Measurements from ENCODE around the gene SLC22A6. TPM values are rescaled to one million over a fixed set of nuclear protein-coding genes. Genes with fewer than 3 reads are reported as not detected.
A peak's percentile ranks its signal among the peaks of the same experiment; 100 is the strongest.

SLC22A6 gene, protein sequence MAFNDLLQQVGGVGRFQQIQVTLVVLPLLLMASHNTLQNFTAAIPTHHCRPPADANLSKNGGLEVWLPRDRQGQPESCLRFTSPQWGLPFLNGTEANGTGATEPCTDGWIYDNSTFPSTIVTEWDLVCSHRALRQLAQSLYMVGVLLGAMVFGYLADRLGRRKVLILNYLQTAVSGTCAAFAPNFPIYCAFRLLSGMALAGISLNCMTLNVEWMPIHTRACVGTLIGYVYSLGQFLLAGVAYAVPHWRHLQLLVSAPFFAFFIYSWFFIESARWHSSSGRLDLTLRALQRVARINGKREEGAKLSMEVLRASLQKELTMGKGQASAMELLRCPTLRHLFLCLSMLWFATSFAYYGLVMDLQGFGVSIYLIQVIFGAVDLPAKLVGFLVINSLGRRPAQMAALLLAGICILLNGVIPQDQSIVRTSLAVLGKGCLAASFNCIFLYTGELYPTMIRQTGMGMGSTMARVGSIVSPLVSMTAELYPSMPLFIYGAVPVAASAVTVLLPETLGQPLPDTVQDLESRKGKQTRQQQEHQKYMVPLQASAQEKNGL
- total RNA-seq (2022) = not detected in 2 replicates
- Bru-seq, nascent RNA = not detected
- BruChase-seq, experiment 1, labeled RNA remaining after a 6-hour chase = not detected
- BruChase-seq, experiment 2, labeled RNA remaining after a 2-hour chase = not detected
- long read RNA-seq = 0 reads

DNA sequence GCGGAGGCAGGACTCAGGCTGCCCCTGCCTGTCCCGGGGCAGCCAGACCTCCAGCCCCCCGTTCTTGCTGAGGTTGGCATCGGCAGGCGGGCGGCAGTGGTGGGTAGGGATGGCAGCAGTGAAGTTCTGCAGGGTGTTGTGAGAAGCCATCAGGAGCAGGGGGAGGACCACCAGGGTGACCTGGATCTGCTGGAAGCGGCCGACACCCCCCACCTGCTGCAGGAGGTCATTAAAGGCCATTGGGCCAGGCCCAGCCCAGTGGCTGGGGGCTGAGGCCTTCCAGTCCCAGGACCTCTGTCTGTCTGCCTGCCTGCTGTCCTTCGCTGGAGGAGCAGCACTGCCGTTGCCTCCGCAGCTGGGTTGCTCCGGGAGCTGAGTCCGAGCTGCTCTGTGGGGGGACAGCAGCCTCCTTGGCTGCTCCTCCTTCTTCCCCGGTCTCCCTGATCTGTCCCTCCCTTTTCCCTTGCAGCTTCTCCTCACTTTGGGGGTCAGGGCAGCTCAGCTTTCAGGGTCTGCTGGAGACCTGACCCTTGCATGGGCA is at the start of gene SLC22A6:
SLC22A6 (minus strand) TSS at position 517 of the 541 bp plus-strand sequence; CDS start at position 240, 277 bp downstream.
- no TSS peak for BruUV-seq (replicated peaks)
- CTCF ChIA-PET = interaction anchor here (0.7 kb wide), 1 partner anchor 463 kb away, joined by 3 read pairs; no protein-coding TSS in a partner anchor
- POLR2A ChIA-PET = no interaction called here
- Mint-ChIP-seq H3K4me3 (ENCODE audit: unreplicated experiment) (no peak within 1 kb of the TSS), H3K4me1 (ENCODE audit: insufficient read depth, unreplicated experiment) (no peaks in the 10 kb centered on the region), H3K27me3 (ENCODE audit: insufficient read depth, unreplicated experiment) (peaks cover 32% of the 10 kb centered on the region), H3K27ac (ENCODE audit: low read depth, unreplicated experiment) (no peak within 1 kb of the TSS), H3K36me3 (ENCODE audit: insufficient read depth, unreplicated experiment) (peaks cover 6% of the 10 kb centered on the region), H3K9me3 (ENCODE audit: unreplicated experiment) (no peaks in the 10 kb centered on the region)
- intact Hi-C loops (cut with micrococcal nuclease) = no loop called here
- TF ChIP-seq, protein P1, sequence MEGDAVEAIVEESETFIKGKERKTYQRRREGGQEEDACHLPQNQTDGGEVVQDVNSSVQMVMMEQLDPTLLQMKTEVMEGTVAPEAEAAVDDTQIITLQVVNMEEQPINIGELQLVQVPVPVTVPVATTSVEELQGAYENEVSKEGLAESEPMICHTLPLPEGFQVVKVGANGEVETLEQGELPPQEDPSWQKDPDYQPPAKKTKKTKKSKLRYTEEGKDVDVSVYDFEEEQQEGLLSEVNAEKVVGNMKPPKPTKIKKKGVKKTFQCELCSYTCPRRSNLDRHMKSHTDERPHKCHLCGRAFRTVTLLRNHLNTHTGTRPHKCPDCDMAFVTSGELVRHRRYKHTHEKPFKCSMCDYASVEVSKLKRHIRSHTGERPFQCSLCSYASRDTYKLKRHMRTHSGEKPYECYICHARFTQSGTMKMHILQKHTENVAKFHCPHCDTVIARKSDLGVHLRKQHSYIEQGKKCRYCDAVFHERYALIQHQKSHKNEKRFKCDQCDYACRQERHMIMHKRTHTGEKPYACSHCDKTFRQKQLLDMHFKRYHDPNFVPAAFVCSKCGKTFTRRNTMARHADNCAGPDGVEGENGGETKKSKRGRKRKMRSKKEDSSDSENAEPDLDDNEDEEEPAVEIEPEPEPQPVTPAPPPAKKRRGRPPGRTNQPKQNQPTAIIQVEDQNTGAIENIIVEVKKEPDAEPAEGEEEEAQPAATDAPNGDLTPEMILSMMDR (IDR thresholded peaks at IDR 0.05; ENCODE audit: unreplicated experiment) = no peak
- DNase-seq (ENCODE audit: unreplicated experiment) = no peak

DNA sequence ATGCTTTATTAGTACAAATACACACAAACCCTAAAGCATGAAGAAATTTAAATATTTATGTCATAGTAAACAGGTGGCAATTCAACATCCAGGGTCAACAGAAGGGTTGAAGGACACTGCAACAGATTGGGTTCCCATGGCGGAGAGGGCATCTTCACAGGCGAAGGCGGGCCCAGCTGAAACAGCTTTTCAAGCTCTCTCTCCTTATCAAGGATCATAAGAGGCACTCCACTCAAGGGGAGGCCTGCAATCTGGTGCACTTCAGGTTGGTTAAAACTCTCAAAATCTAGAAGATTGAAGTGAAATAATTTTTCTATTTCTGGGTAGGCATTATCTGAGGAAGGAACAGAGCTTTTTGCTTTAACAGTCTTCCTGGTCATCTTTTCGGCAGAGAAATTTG is 47.7 kb upstream of the SLC22A6 start:
- POLR2A ChIA-PET = no interaction called here
- intact Hi-C loops (cut with micrococcal nuclease) = no loop called here
- TF ChIP-seq, protein P1 (IDR thresholded peaks at IDR 0.05; ENCODE audit: unreplicated experiment) = no peak
- Mint-ChIP-seq H3K4me3 (ENCODE audit: unreplicated experiment) (no peak overlapping the region), H3K27me3 (ENCODE audit: insufficient read depth, unreplicated experiment) (peaks cover 86% of the 10 kb centered on the region), H3K27ac (ENCODE audit: low read depth, unreplicated experiment) (no peak overlapping the region), H3K4me1 (ENCODE audit: insufficient read depth, unreplicated experiment) (peaks cover 6% of the 10 kb centered on the region), H3K9me3 (ENCODE audit: unreplicated experiment) (no peaks in the 10 kb centered on the region), H3K36me3 (ENCODE audit: insufficient read depth, unreplicated experiment) (no peaks in the 10 kb centered on the region)
- CTCF ChIA-PET = interaction anchor here (0.8 to 10.8 kb wide), 3 partner anchors 11 to 127 kb away, joined by 3 to 179 read pairs (median 51); no protein-coding TSS in a partner anchor
- no peak for DNase-seq (ENCODE audit: unreplicated experiment)
- no TSS peak for BruUV-seq (replicated peaks)

DNA sequence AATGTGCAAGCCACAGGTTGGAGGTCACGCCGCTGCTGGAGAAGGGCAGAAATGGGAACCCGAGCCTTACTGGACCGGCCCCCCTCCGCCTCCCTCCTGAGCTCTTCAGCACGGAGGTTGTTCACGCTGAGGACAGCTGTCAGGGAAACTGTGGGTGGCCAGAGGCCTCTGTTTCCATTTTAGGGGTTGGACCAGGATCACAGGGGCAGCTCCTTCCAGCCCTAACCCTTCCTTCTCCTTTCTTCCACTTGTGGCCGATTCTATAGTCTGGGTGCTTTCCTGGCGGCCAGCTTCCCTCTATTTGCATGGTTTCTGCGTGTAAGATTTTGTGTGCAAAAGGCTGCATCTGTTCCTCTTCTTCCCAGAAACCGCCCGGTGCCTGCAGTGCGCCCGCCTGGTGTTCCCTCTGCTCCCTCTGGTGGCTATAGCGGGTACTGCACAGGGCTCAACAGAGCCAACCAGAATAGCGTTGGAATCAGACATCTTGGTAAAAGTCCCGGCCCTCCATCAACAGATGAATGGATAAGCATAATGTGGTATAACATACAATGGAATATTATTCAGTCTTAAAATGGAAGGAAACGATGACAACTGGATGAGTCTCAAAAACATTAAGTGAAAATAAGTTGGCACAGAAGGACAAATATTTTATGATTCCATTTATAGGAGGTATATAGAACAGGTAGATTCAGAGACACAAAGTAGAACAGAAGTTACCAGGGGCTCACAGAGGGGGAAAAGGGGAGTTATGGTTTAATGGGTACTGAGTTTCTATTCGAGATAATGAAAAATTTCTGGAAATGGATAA is 39.3 kb upstream of the SLC22A6 start:
- Mint-ChIP-seq H3K4me1 (ENCODE audit: insufficient read depth, unreplicated experiment) (peaks cover 6% of the 10 kb centered on the region), H3K4me3 (ENCODE audit: unreplicated experiment) (no peak overlapping the region), H3K27me3 (ENCODE audit: insufficient read depth, unreplicated experiment) (peaks cover 25% of the 10 kb centered on the region), H3K9me3 (ENCODE audit: unreplicated experiment) (no peaks in the 10 kb centered on the region), H3K36me3 (ENCODE audit: insufficient read depth, unreplicated experiment) (no peaks in the 10 kb centered on the region), H3K27ac (ENCODE audit: low read depth, unreplicated experiment) (no peak overlapping the region)
- intact Hi-C loops (cut with micrococcal nuclease) = loop anchor here (1.0 to 5.0 kb wide), 2 partner anchors 118 to 188 kb away; no protein-coding TSS in a partner anchor
- no TSS peak for BruUV-seq (replicated peaks)
- peak; percentile 76 for DNase-seq (ENCODE audit: unreplicated experiment)
- TF ChIP-seq, protein P1 (IDR thresholded peaks at IDR 0.05; ENCODE audit: unreplicated experiment) = peak; percentile 97
- ChIA-PET POLR2A (interaction anchor here (1.5 kb wide), 1 partner anchor 117 kb away, joined by 4 read pairs; no protein-coding TSS in a partner anchor), CTCF (interaction anchor here (0.5 to 8.5 kb wide), 41 partner anchors 9 to 672 kb away, joined by 3 to 456 read pairs (median 4); partner anchors contain the start of genes CHRM1 and SLC22A8)
